Gastrocnemius medialis (tissue), 4 donors: ENCODE data around the gene ZNF423. TPM values are rescaled to one million over a fixed set of nuclear protein-coding genes. Genes with fewer than 3 reads are reported as not detected.
"Not testable (repeated sequence)": the region's sequence is repeated elsewhere in the genome, so short reads cannot be mapped to it uniquely, and the experiment has no call there.

Source experiments
- ATAC-seq, 2 donors: fragments of 150-250 bp; one replicate each; pipeline ENCODE4 v1.9.1; 2016
- DNase-seq, 2 donors: peaks; one replicate each; pipeline ENCODE4 v3.0.0-alpha.2; 2019
- H3K27ac ChIP-seq, 4 donors: fragments of 200-600 bp; sonication (generic); 1 replicate in 1 of 4; 2 replicates in 3 of 4; pipeline ENCODE4 v1.5.1; 2016 to 2018; ENCODE audit warnings: mild to moderate bottlenecking in 2 of 4, moderate library complexity in 1 of 4
- H3K27me3 ChIP-seq, 3 donors: fragments of 200-600 bp; sonication (generic) in 2 of 3; 1 replicate in 1 of 3; 2 replicates in 2 of 3; pipeline versions ENCODE4 v1.5.1 to v1.6.0; 2016 to 2019; ENCODE audit warnings: mild to moderate bottlenecking in 1 of 3, moderate library complexity in 1 of 3
- H3K36me3 ChIP-seq, 2 donors: fragments of 200-600 bp; sonication (generic) in 1 of 2; one replicate each; pipeline ENCODE4 v1.5.1; 2017 to 2018
- H3K4me1 ChIP-seq, 2 donors: fragments of 200-600 bp; sonication (generic) in 1 of 2; one replicate each; pipeline ENCODE4 v1.5.1; 2016 to 2017; ENCODE audit warnings: mild to moderate bottlenecking in 2 of 2
- H3K4me3 ChIP-seq, 4 donors: fragments of 200-600 bp; sonication (generic) in 3 of 4; 1 replicate in 1 of 4; 2 replicates in 3 of 4; pipeline ENCODE4 v1.5.1; 2016 to 2019; ENCODE audit warnings: mild to moderate bottlenecking in 2 of 4
- H3K9me3 ChIP-seq, 3 donors: fragments of 200-600 bp; sonication (generic) in 2 of 3; 1 replicate in 1 of 3; 2 replicates in 2 of 3; pipeline ENCODE4 v1.5.1; 2016 to 2019
- CTCF ChIP-seq, 5 experiments: fragments of 450-650 bp in 3 of 5; fragments of 200-600 bp in 2 of 5; sonication (generic) in 2 of 5; IDR thresholded peaks in 4 of 5; conservative IDR thresholded peaks in 1 of 5; 1 replicate in 4 of 5; 2 replicates in 1 of 5; pipeline ENCODE4 v1.5.1; 2016 to 2019; ENCODE audit warnings: antibody characterized with exemption in 5 of 5, mild to moderate bottlenecking in 3 of 5, moderate library complexity in 3 of 5
- POLR2A ChIP-seq, 2 donors: fragments of 450-650 bp; IDR thresholded peaks; one replicate each; pipeline ENCODE4 v1.6.1; 2017; ENCODE audit warnings: antibody characterized with exemption in 2 of 2, mild to moderate bottlenecking in 2 of 2, moderate library complexity in 2 of 2
- in situ Hi-C, 4 donors: fragments of 200-750 bp; cut with MboI; loops; one replicate each; pipeline versions ENCODE4 v1.15.0 to v1.8.0; 2017; ENCODE audit warnings: low sequenced_read_pairs in 4 of 4
- intact Hi-C: fragments of 100-400 bp; cut with DNase I; formaldehyde crosslinking; loops from one replicate; pipeline ENCODE4 v1.15.1; 2023; ENCODE audit warnings: low total_unique reads
- total RNA-seq, 4 donors: library from RNA; depleted of rRNA; stranded (reverse); fragments of >200 nt; gene quantifications; one replicate each; pipeline versions ENCODE4 v1.1.0 to v1.2.3, GENCODE V29; 2016

The ZNF423 gene
- total RNA-seq, 4 donors from 2014 or later = 8.4 to 15.8 (median 12.5) TPM

GRCh38 chr16:49566432-49566831 lies 289.5 kb downstream of the ZNF423 start:
- Histone ChIP-seq H3K27ac (no peak overlapping the region), H3K27me3 (no peaks in the 10 kb centered on the region), H3K4me3 (no peak overlapping the region), H3K4me1 (peaks cover 3 to 15% of the 10 kb centered on the region in 2 donors), H3K9me3 (no peaks in the 10 kb centered on the region), H3K36me3 (no peaks in the 10 kb centered on the region)
- TF ChIP-seq CTCF (IDR thresholded peaks at IDR 0.05 in 4 of 5, conservative IDR thresholded peaks at IDR 0.05 in 1 of 5) = no peak
- in situ Hi-C loops = no loop called here
- intact Hi-C loops = no loop called here
- no peak for DNase-seq
- no peak for ATAC-seq

DNA sequence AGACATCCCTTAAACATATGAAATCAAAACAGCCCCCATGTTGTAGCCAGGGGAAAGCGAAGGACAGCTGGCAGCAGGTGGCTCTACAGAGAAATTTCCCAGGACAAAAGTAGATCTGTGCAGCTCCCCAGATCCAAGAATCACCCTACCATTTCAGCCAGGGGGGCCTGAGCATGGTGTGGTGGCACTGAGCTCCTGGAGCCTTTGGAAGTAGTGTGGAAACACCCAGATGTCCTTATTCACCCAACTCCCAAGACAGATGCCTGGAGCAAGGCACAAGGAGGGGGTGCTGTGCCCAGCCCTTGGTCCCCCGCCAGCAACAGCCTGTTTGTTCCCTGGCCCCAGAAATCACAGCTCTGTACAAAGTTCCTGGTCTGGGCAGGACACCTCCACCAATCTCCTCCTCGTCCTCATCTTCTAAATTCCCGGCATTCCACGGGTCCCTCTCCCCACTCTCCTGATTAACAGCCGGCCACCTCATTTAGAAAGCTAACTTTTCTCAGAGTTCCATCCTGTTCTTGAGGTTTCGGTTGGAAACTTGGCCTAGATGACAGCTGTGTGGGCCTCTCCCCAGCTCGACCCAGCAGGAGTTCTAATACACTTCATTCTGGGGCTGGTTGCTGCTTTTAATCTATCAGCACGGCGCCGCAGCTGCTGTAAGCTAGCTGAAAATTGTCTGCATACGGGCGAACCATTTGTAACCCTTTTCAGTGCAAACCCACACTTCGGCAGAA lies 291.2 kb downstream of the ZNF423 start:
- H3K27me3 ChIP-seq = no peaks in the 10 kb centered on the region
- H3K4me3 ChIP-seq = no peak overlapping the region
- no peaks in the 10 kb centered on the region for H3K36me3 ChIP-seq
- intact Hi-C loops (no loop called here), in situ Hi-C loops (no loop called here)
- peaks cover 17 to 31% of the 10 kb centered on the region in 2 donors for H3K4me1 ChIP-seq
- H3K27ac ChIP-seq = no peak overlapping the region
- TF ChIP-seq CTCF (IDR thresholded peaks at IDR 0.05 in 4 of 5, conservative IDR thresholded peaks at IDR 0.05 in 1 of 5) (no peak), POLR2A (IDR thresholded peaks at IDR 0.05) (no peak)
- ATAC-seq = no peak
- no peak for DNase-seq
- H3K9me3 ChIP-seq = no peaks in the 10 kb centered on the region

DNA sequence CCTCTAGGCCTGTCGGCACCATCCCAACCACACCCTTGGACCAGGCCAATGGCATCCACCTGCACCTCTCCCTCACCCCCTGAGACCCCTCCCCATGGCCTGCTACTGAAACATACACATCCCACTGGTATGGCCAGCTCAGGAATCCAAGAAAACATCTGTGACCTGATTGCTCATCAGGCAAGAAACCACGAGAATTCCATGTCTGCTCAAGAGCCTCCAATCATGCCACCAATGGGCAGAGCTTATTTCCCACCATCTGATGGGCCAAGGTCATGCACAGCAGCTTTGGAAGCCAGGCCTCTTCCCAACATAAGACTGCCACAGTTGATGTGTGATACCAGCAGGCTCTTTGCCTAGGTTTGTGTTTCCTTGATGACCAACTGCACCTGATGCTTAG lies 292.2 kb downstream of the ZNF423 start:
- H3K9me3 ChIP-seq = no peaks in the 10 kb centered on the region
- intact Hi-C loops = no loop called here
- H3K4me3 ChIP-seq = no peak overlapping the region
- TF ChIP-seq POLR2A (IDR thresholded peaks at IDR 0.05) (no peak), CTCF (IDR thresholded peaks at IDR 0.05 in 4 of 5, conservative IDR thresholded peaks at IDR 0.05 in 1 of 5) (no peak)
- in situ Hi-C loops = no loop called here
- H3K4me1 ChIP-seq = peaks cover 24 to 31% of the 10 kb centered on the region in 2 donors
- DNase-seq (no peak), ATAC-seq (no peak)
- H3K27me3 ChIP-seq = no peaks in the 10 kb centered on the region
- H3K27ac ChIP-seq = no peak overlapping the region
- no peaks in the 10 kb centered on the region for H3K36me3 ChIP-seq

DNA sequence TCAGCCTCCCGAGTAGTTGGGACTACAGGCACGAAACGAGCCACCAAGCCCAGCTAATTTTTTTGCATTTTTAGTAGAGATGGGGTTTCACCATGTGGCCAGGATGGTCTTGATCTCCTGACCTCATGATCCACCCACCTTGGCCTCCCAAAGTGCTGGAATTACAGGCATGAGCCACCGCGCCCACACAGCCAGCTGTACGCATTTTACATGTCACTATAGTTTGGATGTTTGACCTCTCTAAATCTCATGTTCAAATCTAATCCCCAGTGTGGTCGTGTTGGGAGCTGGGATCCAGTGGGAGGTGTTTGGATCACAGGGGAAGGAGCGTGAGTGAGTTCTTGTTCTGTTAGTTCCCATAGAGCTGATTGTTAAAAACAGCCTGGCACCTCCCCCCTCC lies 293.0 kb downstream of the ZNF423 start:
- intact Hi-C loops, ATAC-seq, H3K27ac ChIP-seq, H3K9me3 ChIP-seq, H3K4me3 ChIP-seq, H3K27me3 ChIP-seq, H3K36me3 ChIP-seq, in situ Hi-C loops, DNase-seq: not testable (repeated sequence)
- H3K4me1 ChIP-seq = peaks cover 24 to 31% of the 10 kb centered on the region in 2 donors

DNA sequence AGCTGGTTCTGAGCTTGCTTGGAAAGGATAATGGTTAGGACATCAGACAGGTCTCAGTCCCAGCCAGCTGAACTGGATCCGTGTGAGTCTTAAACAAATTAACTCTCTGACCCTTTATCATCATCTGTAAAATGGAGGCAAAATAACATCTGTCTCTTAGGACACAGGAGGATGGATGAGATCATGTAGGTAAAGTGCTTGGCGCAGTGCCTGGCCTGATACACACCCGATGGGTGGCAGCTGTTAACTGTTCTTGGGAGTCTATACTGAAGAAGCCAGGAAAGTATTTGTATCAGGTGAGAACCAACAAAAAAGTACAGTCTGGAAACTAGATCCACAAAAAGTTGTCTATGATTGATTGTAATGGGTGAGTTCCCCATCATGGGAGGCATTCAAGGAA lies 293.7 kb downstream of the ZNF423 start:
- no peak for TF ChIP-seq POLR2A (IDR thresholded peaks at IDR 0.05)
- no peak for TF ChIP-seq CTCF (IDR thresholded peaks at IDR 0.05 in 4 of 5, conservative IDR thresholded peaks at IDR 0.05 in 1 of 5)
- intact Hi-C loops = no loop called here
- Histone ChIP-seq H3K4me3 (no peak overlapping the region), H3K27ac (no peak overlapping the region), H3K9me3 (no peaks in the 10 kb centered on the region), H3K36me3 (no peaks in the 10 kb centered on the region), H3K4me1 (peaks cover 29 to 33% of the 10 kb centered on the region in 2 donors), H3K27me3 (no peaks in the 10 kb centered on the region)
- DNase-seq (no peak), ATAC-seq (no peak)
- in situ Hi-C loops = no loop called here
